ENCODE data around the gene KCNG2.

- TF ChIP-seq RBAK (tag by site-specific recombination; IDR thresholded peaks at IDR 0.05) = no peak
- TF ChIP-seq CTCF (tag by site-specific recombination; IDR thresholded peaks at IDR 0.05) = no peak
Measured at GRCh38 chr18:79769698-79770500, 27.8 kb upstream of the KCNG2 start.
